ENCODE measurements around the gene MAST2. TPM values are rescaled to one million over a fixed set of nuclear protein-coding genes. Genes with fewer than 3 reads are reported as not detected.

The MAST2 gene
- total RNA-seq, 4 donors from 2014 or later = 44.9 to 78.3 (median 68.5) TPM

- WGBS = 83% methylated on average over 2 of the region's 2 CpGs
- peak overlapping the region in 2 of 4 donors; percentile 80 to 81 for H3K27ac ChIP-seq (replicated peaks in 1 of 4)
- H3K36me3 ChIP-seq = peaks cover 0 to 3% (median 0%) of the 10 kb centered on the region in 4 donors
Measured at GRCh38 chr1:45952072-45952471, 148.7 kb downstream of the MAST2 start.

GRCh38 chr1:45953934-45954847, 150.8 kb downstream of the MAST2 start:
- Histone ChIP-seq H3K27ac (replicated peaks in 1 of 4) (peak overlapping the region; percentile 75 to 81 (median 79)), H3K36me3 (peaks cover 0 to 2% (median 0%) of the 10 kb centered on the region in 4 donors), H3K27me3 (no peaks in the 10 kb centered on the region), H3K4me3 (peak overlapping the region in 3 of 4 donors; percentile 15 to 34 (median 27)), H3K4me1 (peaks cover 21 to 65% (median 40%) of the 10 kb centered on the region in 4 donors), H3K9me3 (no peaks in the 10 kb centered on the region)
- intact Hi-C loops (cut with DNase I) = no loop called here
- 37% methylated on average over 9 of the region's 9 CpGs for WGBS
- DNase-seq (ENCODE audit: extremely low spot score) = no peak
- TF ChIP-seq POLR2A (IDR thresholded peaks at IDR 0.05; ENCODE audit: low read depth) = no peak
- peak; percentile 28 to 58 for TF ChIP-seq POLR2AphosphoS5 (IDR thresholded peaks at IDR 0.05)

More at GRCh38 chr1:45952072-45952471, 148.7 kb downstream of the MAST2 start:
- intact Hi-C loops (cut with DNase I) = no loop called here
- no peak for TF ChIP-seq POLR2AphosphoS5 (IDR thresholded peaks at IDR 0.05)
- no peak for TF ChIP-seq EP300 (IDR thresholded peaks at IDR 0.05)
- TF ChIP-seq POLR2A (IDR thresholded peaks at IDR 0.05; ENCODE audit: low read depth) = no peak
- no peak for TF ChIP-seq CTCF (IDR thresholded peaks at IDR 0.05)
- Histone ChIP-seq H3K27me3 (no peaks in the 10 kb centered on the region), H3K9me3 (no peaks in the 10 kb centered on the region), H3K4me1 (peaks cover 21 to 57% (median 35%) of the 10 kb centered on the region in 4 donors), H3K4me3 (no peak overlapping the region)
- no peak for DNase-seq (ENCODE audit: extremely low spot score)

- no peak overlapping the region for H3K4me3 ChIP-seq
- no peak for TF ChIP-seq POLR2AphosphoS5 (IDR thresholded peaks at IDR 0.05)
- no peak for TF ChIP-seq CTCF (IDR thresholded peaks at IDR 0.05)
- TF ChIP-seq POLR2A (IDR thresholded peaks at IDR 0.05; ENCODE audit: low read depth) = no peak
- TF ChIP-seq EP300 (IDR thresholded peaks at IDR 0.05) = no peak
- no peak for DNase-seq (ENCODE audit: extremely low spot score)
- H3K4me1 ChIP-seq = peaks cover 21 to 54% (median 33%) of the 10 kb centered on the region in 4 donors
- peaks cover 0 to 17% (median 11%) of the 10 kb centered on the region in 4 donors for H3K36me3 ChIP-seq
- no peaks in the 10 kb centered on the region for H3K27me3 ChIP-seq
- peak overlapping the region in 1 of 4 donors; percentile 25 for H3K27ac ChIP-seq (replicated peaks in 1 of 4)
- intact Hi-C loops (cut with DNase I) = no loop called here
- no peaks in the 10 kb centered on the region for H3K9me3 ChIP-seq
- 64% methylated on average over 2 of the region's 2 CpGs for WGBS
Measured at GRCh38 chr1:45957684-45958083, 154.3 kb downstream of the MAST2 start.

- DNase-seq (ENCODE audit: extremely low spot score) = no peak
- H3K9me3 ChIP-seq = no peaks in the 10 kb centered on the region
- H3K36me3 ChIP-seq = peaks cover 0 to 17% (median 11%) of the 10 kb centered on the region in 4 donors
- no peak overlapping the region for H3K4me3 ChIP-seq
- no peaks in the 10 kb centered on the region for H3K27me3 ChIP-seq
- H3K27ac ChIP-seq (replicated peaks in 1 of 4) = peak overlapping the region in 1 of 4 donors; percentile 25
- intact Hi-C loops (cut with DNase I) = no loop called here
- H3K4me1 ChIP-seq = peaks cover 19 to 47% (median 26%) of the 10 kb centered on the region in 4 donors
- TF ChIP-seq EP300 (IDR thresholded peaks at IDR 0.05) (no peak), POLR2A (IDR thresholded peaks at IDR 0.05; ENCODE audit: low read depth) (no peak), CTCF (IDR thresholded peaks at IDR 0.05) (no peak), POLR2AphosphoS5 (IDR thresholded peaks at IDR 0.05) (no peak)
Measured at GRCh38 chr1:45958317-45958716, 154.9 kb downstream of the MAST2 start.

Measured in esophagus muscularis mucosa (tissue), 4 donors.